Activated CD4-positive, alpha-beta T cell treated with anti-CD3 and anti-CD28 coated beads, Interleukin-2, amount 50 U/mL, for 1 hour (primary cell): Measurements from ENCODE around the gene TSPAN3.

ENCODE experiments used
- DNase-seq: peaks from one replicate; pipeline ENCODE4 v3.0.0-alpha.2; 2020

TSPAN3 gene

GRCh38 chr15:77048135-77048876 is 22.6 kb downstream of the TSPAN3 start:
- no peak for DNase-seq

GRCh38 chr15:77046704-77047412 is 24.1 kb downstream of the TSPAN3 start:
- DNase-seq = no peak

- DNase-seq = no peak
These were observed 24.9 kb downstream of the TSPAN3 start for GRCh38 chr15:77045985-77046384.

GRCh38 chr15:77044228-77045042 is 26.5 kb downstream of the TSPAN3 start:
- no peak for DNase-seq

- no peak for DNase-seq
These were observed 27.7 kb downstream of the TSPAN3 start for GRCh38 chr15:77042955-77043920.

- DNase-seq = no peak
These were observed 28.5 kb downstream of the TSPAN3 start for GRCh38 chr15:77042245-77042919.

- no peak for DNase-seq
These were observed 30.2 kb downstream of the TSPAN3 start for GRCh38 chr15:77040673-77041072.

- no peak for DNase-seq
These were observed 31.1 kb downstream of the TSPAN3 start for GRCh38 chr15:77039848-77040247.

- no peak for DNase-seq
These were observed 31.7 kb downstream of the TSPAN3 start for GRCh38 chr15:77039217-77039533.

- DNase-seq = no peak
These were observed 32.3 kb downstream of the TSPAN3 start for GRCh38 chr15:77038312-77039216.

GRCh38 chr15:77037388-77038209 is 33.3 kb downstream of the TSPAN3 start:
- no peak for DNase-seq

GRCh38 chr15:77036537-77037387 is 34.1 kb downstream of the TSPAN3 start:
- no peak for DNase-seq

GRCh38 chr15:77035999-77036471 is 34.9 kb downstream of the TSPAN3 start:
- no peak for DNase-seq

GRCh38 chr15:77035584-77035983 is 35.3 kb downstream of the TSPAN3 start:
- DNase-seq = no peak

GRCh38 chr15:77034695-77035489 is 36.0 kb downstream of the TSPAN3 start:
- peak; percentile 46 for DNase-seq

- DNase-seq = no peak
These were observed 36.9 kb downstream of the TSPAN3 start for GRCh38 chr15:77033729-77034671.

GRCh38 chr15:77033417-77033728 is 37.5 kb downstream of the TSPAN3 start:
- DNase-seq = no peak
